ENCODE data around the gene MTMR12. TPM values are rescaled to one million over a fixed set of nuclear protein-coding genes. Genes with fewer than 3 reads are reported as not detected.

Gene MTMR12
- total RNA-seq, 4 donors from 2014 or later, result 13.8 to 27.5 (median 17.4) TPM

DNA sequence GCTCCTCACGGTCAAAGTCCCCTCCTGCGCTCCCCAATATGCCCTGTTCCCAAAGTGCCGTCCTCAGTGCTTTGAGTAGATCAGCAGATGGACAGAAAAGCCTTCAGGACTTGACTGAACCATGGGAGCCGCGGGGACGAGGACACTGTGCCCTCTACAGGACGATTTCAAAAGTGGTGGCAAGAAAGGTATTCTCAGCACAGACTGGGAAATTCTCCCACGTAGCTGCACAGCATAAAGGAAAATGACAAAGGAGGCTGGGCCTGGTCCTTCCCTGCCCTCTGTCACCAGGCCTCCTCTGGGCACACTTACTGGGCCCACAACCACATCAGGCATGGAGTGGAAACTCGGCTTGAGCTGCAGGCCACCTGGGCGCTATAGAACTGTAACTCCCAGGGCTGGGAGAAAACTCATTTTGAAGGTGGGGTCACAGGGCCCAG, 16.7 kb upstream of the MTMR12 start:
- peak overlapping the region; percentile 15 to 86 (median 21) for H3K27ac ChIP-seq
- H3K9me3 ChIP-seq, result no peaks in the 10 kb centered on the region
- H3K36me3 ChIP-seq, result no peaks in the 10 kb centered on the region
- DNase-seq, result no peak
- H3K4me1 ChIP-seq, result peaks cover 0 to 37% (median 5%) of the 10 kb centered on the region in 3 donors
- no peaks in the 10 kb centered on the region for H3K27me3 ChIP-seq
- 33 to 83% methylated on average over 2 to 8 of the region's 10 CpGs for WGBS, 2 donors
- intact Hi-C loops (cut with DNase I), result no loop called here
- H3K4me3 ChIP-seq, result no peak overlapping the region
- TF ChIP-seq CTCF (IDR thresholded peaks at IDR 0.05) (peak; percentile 26 to 70 (median 56)), POLR2A (IDR thresholded peaks at IDR 0.05) (no peak)

- TF ChIP-seq POLR2A (IDR thresholded peaks at IDR 0.05) (no peak), CTCF (IDR thresholded peaks at IDR 0.05) (no peak)
- no peak for DNase-seq
- Histone ChIP-seq H3K27me3 (no peaks in the 10 kb centered on the region), H3K4me1 (peaks cover 0 to 24% (median 5%) of the 10 kb centered on the region in 3 donors), H3K9me3 (peaks cover 0 to 8% (median 0%) of the 10 kb centered on the region in 3 donors), H3K36me3 (no peaks in the 10 kb centered on the region), H3K4me3 (no peak overlapping the region), H3K27ac (no peak overlapping the region)
- intact Hi-C loops (cut with DNase I), result no loop called here
- 76 to 84% methylated on average over 3 of the region's 3 CpGs for WGBS, 2 donors
These were observed 13.6 kb upstream of the MTMR12 start for GRCh38 chr5:32326216-32326772.

- no peak for DNase-seq
- Histone ChIP-seq H3K9me3 (peaks cover 0 to 8% (median 0%) of the 10 kb centered on the region in 3 donors), H3K4me3 (no peak overlapping the region), H3K27me3 (no peaks in the 10 kb centered on the region), H3K36me3 (no peaks in the 10 kb centered on the region), H3K4me1 (peaks cover 0 to 17% (median 5%) of the 10 kb centered on the region in 3 donors), H3K27ac (peak overlapping the region in 1 of 4 donors; percentile 56)
- intact Hi-C loops (cut with DNase I), result no loop called here
- 94 to 99% methylated on average over 4 of the region's 4 CpGs for WGBS, 2 donors
- no peak for TF ChIP-seq CTCF (IDR thresholded peaks at IDR 0.05)
- TF ChIP-seq POLR2A (IDR thresholded peaks at IDR 0.05), result no peak
These were observed 12.9 kb upstream of the MTMR12 start for GRCh38 chr5:32325616-32326015.

GRCh38 chr5:32325062-32325461, 12.3 kb upstream of the MTMR12 start:
- TF ChIP-seq CTCF (IDR thresholded peaks at IDR 0.05) (no peak), POLR2A (IDR thresholded peaks at IDR 0.05) (no peak)
- Histone ChIP-seq H3K27ac (peak overlapping the region in 3 of 4 donors; percentile 0 to 56 (median 25)), H3K4me3 (no peak overlapping the region), H3K4me1 (peaks cover 0 to 11% (median 4%) of the 10 kb centered on the region in 3 donors), H3K36me3 (no peaks in the 10 kb centered on the region), H3K9me3 (peaks cover 0 to 8% (median 0%) of the 10 kb centered on the region in 3 donors), H3K27me3 (no peaks in the 10 kb centered on the region)
- no peak for DNase-seq
- 45 to 62% methylated on average over 3 of the region's 3 CpGs for WGBS, 2 donors
- intact Hi-C loops (cut with DNase I), result no loop called here

GRCh38 chr5:32323741-32324140, 11.0 kb upstream of the MTMR12 start:
- H3K27ac ChIP-seq, result no peak overlapping the region
- 61 to 82% methylated on average over 6 to 8 of the region's 8 CpGs for WGBS, 2 donors
- TF ChIP-seq POLR2A (IDR thresholded peaks at IDR 0.05), result no peak
- TF ChIP-seq CTCF (IDR thresholded peaks at IDR 0.05), result no peak
- no peaks in the 10 kb centered on the region for H3K27me3 ChIP-seq
- no peak overlapping the region for H3K4me3 ChIP-seq
- DNase-seq, result no peak
- H3K36me3 ChIP-seq, result no peaks in the 10 kb centered on the region
- peaks cover 0 to 8% (median 0%) of the 10 kb centered on the region in 3 donors for H3K9me3 ChIP-seq
- intact Hi-C loops (cut with DNase I), result no loop called here
- H3K4me1 ChIP-seq, result no peaks in the 10 kb centered on the region
